ENCODE results near the gene BCAT1.
"Not testable (repeated sequence)": the region's sequence is repeated elsewhere in the genome, so short reads cannot be mapped to it uniquely, and the experiment has no call there.

BCAT1 gene

DNA sequence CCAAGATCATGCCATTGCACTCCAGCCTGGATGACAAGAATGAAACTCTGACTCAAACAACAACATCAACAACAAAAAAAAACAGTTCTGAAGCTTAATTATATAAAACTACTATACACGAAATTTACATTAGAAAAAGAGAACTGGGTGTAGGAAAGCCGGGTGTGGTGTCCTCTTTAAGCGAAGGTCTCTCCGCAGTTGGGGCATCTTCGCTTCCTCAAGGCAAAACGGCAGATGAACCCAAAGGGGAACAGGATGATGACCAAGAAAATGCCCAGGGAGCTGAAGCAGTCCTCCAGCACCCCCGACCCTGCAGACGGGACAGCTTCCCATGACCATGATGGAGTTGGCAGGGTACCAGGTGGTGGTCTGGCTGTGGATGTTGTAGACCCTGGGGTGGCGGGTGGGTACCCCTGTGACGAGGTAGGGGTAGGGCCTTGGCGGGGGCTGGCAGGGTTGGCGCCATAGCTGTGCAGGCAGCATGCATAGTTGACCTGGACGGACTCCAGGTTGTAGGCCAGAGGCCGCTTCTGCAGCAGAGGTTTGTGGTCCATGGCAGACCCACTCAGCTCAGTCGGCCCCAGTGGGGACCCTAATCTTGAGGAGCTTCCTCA, 18.2 kb upstream of the BCAT1 start:
- no peak for DNase-seq
- in situ Hi-C loops (cut with HindIII; ENCODE audit: low pct_ligation_motif_present, low pct_unique_long_range_greater_than_20kb, low sequenced_read_pairs) = no loop called here

DNA sequence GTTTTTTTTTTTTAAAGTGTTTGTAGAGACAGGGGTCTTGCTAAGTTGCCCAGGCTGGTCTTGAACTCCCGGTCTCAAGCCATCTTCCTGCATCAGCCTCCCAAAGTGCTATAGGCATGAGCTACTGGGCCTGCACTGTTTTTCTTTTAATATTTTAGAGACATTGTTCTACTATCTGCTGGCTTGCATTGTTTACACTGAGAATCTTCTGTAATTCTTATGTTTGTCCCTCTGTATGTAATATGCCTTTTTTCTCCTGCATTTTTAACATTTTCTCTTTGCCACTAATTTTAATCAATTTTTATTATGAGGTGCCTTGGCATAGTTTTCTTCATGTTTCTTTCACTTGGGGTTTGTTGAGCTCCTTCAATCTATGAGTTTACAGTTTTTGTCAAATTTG, 15.4 kb upstream of the BCAT1 start:
- DNase-seq = no peak
- in situ Hi-C loops (cut with HindIII; ENCODE audit: low pct_ligation_motif_present, low pct_unique_long_range_greater_than_20kb, low sequenced_read_pairs) = no loop called here

DNA sequence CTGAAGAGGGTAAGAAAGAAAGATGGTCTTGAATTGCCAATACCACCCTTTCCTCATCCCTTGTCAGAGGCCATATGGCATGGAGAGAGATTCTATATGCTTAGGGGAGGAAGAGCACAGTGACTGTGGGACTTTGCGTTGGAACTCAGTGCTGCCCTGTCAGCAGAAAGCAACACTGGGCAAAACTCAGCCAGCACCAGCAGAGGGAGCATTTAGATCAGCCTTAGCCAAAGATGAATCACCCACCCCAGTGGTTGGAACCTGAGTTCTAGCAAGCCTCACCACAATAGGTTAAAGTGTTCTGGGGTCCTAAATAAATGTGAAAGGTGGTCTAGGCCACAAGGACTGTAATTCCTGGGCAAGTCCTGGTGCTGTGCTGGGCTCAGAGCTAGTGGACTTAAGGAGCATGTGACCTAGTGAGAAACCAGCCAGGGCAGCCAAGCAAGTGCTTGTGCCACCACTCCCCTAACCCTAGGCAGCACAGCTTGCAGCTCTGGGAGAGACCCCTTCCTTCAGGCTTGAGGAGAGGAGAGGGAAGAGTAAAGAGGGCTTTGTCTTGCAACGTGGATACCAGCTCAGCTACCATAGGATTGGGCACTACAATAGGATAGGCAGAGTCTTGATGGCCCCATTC, 11.4 kb upstream of the BCAT1 start:
- DNase-seq = peak; percentile 77
- in situ Hi-C loops (cut with HindIII; ENCODE audit: low pct_ligation_motif_present, low pct_unique_long_range_greater_than_20kb, low sequenced_read_pairs) = no loop called here

DNA sequence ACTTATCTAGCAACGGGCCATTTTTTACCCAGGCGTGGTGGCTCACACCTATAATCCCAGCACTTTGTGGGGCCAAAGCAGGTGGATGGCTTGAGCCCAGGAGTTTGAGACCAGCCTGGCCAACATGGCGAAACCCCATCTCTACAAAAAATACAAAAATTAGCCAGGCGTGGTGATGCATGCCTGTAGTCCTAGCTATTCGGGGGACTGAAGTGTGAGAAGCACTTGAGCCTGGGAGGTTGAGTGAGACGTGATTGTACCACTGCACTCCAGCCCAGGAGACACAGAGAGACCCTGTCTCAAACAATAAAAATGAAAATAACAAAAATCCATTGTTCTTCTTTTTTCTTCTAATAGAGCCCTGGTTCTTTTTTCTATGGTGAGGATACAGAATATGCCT, 7.5 kb upstream of the BCAT1 start:
- in situ Hi-C loops (cut with HindIII; ENCODE audit: low pct_ligation_motif_present, low pct_unique_long_range_greater_than_20kb, low sequenced_read_pairs); DNase-seq: not testable (repeated sequence)

DNA sequence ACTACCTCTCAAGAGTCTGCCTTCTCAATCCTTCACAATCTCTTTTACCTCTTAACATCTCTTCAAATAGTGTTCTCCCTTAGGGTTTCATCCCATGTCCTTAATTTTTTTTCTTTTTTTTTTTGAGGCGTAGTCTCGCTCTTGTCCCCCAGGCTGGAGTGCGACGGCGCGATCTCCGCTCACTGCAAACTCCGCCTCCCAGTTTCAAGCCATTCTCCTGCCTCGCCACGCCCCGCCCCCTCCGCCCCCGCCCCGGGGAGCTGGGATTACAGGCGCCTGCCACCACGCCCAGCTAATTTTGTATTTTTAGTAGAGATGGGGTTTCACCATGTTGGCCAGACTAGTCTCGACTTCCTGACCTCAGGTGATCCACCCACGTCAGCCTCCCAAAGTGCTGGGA, 7.0 kb upstream of the BCAT1 start:
- no peak for DNase-seq
- in situ Hi-C loops (cut with HindIII; ENCODE audit: low pct_ligation_motif_present, low pct_unique_long_range_greater_than_20kb, low sequenced_read_pairs) = no loop called here

DNA sequence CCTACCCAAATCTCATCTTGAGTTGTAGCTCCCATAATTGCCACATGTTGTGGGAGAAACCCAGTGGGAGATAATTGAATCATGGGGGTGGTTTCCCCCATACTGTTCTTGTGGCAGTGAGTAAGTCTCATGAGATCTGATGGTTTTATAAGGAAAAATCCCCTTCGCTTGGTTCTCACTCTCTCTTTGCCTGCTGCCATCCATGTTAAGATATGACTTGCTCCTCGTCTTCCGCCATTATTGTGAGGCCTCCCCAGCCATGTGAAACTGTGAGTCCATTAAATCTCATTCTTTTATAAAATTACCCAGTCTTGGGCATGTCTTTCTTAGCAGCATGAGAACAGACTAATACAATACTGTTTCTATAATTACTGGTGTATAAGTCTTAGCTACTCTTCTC, 6.5 kb upstream of the BCAT1 start:
- in situ Hi-C loops (cut with HindIII; ENCODE audit: low pct_ligation_motif_present, low pct_unique_long_range_greater_than_20kb, low sequenced_read_pairs) = no loop called here
- no peak for DNase-seq

DNA sequence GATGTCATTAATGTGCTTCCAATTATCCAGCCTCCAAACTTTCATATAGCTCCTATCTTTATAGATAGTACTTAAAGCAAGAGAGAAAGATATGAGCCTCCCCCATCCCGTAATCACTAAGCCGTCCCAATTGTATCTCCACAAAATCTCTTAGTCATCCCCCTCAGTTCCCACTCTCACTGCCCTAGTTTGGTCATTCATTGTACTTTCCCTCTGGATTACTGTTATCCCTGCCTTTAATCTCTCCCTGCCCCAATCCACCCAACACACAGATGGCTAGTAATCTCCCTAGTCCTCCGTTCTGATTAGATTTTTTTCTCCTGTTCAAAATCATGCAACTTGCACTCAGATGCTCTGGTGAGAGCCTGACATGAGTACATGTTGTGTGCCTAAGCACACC, 5.4 kb upstream of the BCAT1 start:
- no peak for DNase-seq
- in situ Hi-C loops (cut with HindIII; ENCODE audit: low pct_ligation_motif_present, low pct_unique_long_range_greater_than_20kb, low sequenced_read_pairs) = no loop called here

DNA sequence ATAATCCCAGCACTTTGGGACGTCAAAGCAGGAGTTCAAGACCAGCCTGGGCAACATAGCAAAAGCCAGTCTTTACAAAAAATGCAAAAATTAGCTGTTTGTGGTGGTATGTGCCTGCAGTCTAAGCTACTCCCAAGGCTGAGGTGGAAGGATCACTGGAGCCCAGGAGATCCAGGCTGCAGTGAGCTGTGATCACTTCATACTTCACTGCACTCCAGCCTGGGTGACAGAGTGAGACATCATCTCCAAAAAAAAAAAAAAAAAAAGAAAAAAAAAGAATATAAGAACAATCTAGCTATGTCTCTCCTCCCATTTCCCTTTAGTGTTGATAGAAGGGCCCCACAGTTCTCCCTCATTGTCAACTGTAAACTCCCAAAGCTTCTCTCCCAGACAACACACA, 3.5 kb upstream of the BCAT1 start:
- in situ Hi-C loops (cut with HindIII; ENCODE audit: low pct_ligation_motif_present, low pct_unique_long_range_greater_than_20kb, low sequenced_read_pairs) = no loop called here

DNA sequence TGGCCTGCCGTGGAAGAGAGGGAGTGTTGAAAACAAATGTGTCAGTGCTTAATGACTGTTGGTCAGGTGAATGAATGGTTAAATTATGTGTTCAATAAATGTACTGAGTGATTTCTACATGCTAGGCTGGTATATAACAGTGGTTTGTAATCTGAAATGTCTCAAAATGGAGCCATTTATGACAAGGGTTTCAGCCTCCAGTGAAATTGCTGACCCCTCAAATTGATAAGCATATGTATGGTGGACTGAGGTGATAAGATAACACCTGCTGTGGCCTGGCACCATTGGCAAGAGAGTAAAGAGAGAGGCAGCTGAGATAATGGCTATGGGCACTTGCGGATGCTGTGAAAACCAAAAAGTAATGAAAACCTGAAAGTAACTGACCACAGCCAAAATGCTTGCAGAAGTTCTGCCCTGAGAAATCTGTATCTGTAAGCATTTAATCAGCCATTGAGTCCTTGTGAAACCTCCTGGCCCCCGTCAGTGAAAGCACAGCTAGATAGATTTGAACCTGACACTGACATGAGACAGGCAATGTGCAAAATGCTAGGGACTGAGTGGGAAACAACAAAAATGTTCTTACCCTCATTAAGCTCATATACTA, 1.4 kb upstream of the BCAT1 start:
- no peak for DNase-seq
- in situ Hi-C loops (cut with HindIII; ENCODE audit: low pct_ligation_motif_present, low pct_unique_long_range_greater_than_20kb, low sequenced_read_pairs) = no loop called here

More for the DNA sequence above, 3.5 kb upstream of the BCAT1 start:
- DNase-seq = no peak

DNA sequence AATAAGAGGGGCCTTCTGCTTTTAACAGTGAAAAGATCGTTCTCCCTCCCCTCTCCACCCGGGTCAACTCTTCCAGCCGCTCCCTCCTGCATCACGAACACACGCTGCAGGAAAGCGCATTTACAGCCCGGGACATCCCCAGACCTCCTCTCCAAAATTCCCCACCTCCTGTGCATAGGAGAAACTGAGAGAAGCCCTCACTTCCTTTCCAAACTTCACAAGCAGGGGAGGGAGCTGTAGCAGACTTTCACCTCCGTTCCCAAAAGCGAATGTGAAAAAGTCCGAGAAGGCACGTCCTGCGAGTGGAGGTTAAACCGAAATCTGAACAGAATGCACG, 513 bp downstream of the BCAT1 start:
- peak; percentile 58 for DNase-seq
- in situ Hi-C loops (cut with HindIII; ENCODE audit: low pct_ligation_motif_present, low pct_unique_long_range_greater_than_20kb, low sequenced_read_pairs) = no loop called here

DNA sequence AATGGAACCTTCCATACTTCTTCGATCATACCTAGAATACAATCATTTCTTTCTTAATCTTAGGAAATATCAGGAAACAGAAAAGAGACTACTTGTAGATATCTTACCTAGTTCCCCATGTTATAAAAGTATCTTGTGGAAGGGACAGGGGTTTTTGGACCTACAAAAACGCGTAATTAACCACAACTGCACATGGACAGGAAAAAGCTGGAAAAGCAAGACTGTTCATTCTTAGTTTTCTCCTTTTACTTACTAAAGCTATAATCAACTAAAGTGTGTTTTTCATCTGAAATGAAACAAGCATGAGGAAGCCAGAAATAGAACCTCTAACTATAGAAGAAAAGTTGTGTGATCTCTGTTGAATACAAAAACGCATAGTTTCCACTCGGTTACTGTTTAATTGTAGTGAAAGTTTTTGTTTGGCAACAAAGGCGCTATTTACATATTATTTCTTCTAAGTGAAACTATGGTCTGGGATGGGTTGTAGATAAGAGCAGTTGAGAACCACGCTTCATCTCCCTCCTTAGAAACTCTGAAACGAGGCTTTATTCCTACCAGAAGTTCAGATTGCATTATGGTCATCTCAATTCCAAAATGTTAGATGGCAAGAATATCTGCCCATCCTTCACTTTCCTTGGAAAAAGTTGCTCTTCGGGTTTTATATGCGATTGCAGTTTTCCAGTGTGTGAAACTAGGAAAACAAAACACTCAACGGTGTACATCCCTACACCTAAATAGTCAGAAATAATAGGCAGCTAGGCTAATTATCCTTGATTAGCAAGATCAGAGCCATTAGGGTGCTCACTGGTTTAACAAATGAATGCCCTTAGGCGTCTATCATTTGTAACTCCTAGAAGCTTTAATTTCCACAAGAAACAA, 1.1 kb downstream of the BCAT1 start:
- in situ Hi-C loops (cut with HindIII; ENCODE audit: low pct_ligation_motif_present, low pct_unique_long_range_greater_than_20kb, low sequenced_read_pairs) = no loop called here
- peak; percentile 38 for DNase-seq

DNA sequence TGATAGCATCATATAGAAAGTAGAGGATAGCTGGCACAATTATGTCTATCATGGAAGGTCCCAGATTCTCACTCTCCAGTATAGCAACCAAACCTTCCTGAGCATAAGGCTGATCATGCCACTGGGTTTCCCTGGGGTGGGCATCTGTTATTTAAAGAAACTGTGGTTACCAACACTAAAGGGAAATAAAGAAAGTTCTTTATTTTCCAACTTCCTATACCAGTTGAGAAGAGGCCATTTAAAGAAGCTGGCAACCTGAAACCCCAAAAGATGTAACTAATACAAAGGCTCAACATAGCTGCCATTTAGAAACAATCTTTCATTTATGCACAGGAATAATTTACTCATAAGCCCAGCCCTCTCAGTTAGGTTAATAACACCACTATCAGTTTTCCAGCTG, 3.1 kb downstream of the BCAT1 start:
- in situ Hi-C loops (cut with HindIII; ENCODE audit: low pct_ligation_motif_present, low pct_unique_long_range_greater_than_20kb, low sequenced_read_pairs) = no loop called here
- no peak for DNase-seq

DNA sequence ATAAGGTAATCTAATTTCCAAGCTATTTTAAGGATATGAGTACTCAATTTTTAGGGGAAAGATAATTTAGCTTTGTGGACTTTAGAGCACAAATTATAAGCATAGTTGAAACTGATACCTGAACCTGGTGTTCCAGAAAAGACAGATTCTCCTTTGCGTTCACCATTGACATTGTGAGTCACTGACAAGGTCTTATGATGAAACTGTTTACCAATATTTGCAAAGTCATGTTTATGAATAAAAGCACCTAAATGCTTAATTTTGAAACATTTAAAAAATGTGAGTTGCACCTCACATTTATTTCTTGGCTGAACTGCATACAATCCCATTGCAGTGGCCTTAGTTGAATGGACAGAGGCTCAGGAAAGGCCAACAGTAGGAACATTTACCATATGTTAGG, 3.9 kb downstream of the BCAT1 start:
- in situ Hi-C loops (cut with HindIII; ENCODE audit: low pct_ligation_motif_present, low pct_unique_long_range_greater_than_20kb, low sequenced_read_pairs) = no loop called here
- no peak for DNase-seq

DNA sequence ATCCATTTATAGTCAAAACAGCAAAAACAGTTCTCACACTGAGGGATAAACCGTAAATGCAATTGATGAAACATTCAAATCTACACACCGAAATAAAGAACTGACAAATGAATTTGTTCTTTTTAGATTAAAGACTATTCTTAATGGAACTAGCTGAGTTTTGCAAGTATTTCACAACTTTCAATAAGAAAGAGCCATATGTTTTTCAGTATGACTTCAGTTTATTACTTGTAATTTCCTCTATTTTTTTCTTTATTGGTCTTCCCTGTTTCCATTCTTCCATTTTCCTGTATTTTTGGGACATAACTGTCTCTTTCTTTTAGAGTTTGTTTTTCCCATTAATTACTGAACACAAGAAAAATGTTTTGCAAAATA, 4.3 kb downstream of the BCAT1 start:
- no peak for DNase-seq
- in situ Hi-C loops (cut with HindIII; ENCODE audit: low pct_ligation_motif_present, low pct_unique_long_range_greater_than_20kb, low sequenced_read_pairs) = no loop called here

DNA sequence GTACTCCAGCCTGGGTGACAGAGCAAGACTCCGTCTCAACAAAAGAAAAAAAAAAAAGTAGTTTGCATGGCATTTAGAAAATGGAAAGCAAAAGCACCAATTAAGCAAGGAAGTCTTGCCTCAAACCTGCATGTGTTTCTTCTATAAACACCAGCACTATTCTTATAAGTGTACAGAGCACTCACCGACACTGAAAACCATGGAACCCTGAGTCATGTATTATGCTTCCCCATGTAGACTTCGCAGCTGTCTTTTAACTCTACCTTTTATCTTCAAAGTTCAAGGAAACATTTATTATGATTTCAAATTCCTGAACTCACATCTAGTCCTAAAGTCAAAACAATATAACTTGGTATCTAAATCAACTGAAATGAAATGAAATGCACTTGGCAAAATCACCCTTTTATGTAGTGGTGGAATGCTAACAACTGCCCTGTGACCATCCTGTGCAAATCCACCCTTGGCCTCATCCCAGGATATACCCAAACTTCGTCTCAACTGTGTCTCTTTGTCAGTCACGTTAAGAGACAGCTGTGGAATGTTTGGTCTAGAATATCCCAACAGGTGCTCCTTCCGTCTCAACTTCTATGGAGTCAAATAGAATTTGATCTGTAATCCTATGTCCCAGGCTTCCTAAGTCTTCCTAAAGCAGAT, 4.8 kb downstream of the BCAT1 start:
- in situ Hi-C loops (cut with HindIII; ENCODE audit: low pct_ligation_motif_present, low pct_unique_long_range_greater_than_20kb, low sequenced_read_pairs) = no loop called here
- DNase-seq = no peak

DNA sequence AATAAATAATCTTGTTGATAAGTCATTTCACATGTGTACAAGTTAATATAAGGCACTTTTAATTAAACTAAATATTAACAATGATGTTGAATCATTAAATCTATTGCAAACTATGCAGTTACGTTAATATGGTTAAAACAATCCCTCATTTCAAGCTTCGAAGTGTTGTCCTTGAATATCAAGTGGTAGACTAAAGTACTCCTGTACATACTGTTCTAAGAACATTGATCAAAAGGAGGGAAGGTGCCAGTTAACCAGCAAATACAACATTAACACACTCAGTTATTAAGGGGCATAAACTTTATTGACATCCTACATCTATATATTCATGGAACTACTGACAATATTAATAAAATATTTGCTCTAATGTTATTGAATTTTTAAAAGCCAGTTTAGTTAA, 8.7 kb downstream of the BCAT1 start:
- in situ Hi-C loops (cut with HindIII; ENCODE audit: low pct_ligation_motif_present, low pct_unique_long_range_greater_than_20kb, low sequenced_read_pairs) = no loop called here
- DNase-seq = no peak

DNA sequence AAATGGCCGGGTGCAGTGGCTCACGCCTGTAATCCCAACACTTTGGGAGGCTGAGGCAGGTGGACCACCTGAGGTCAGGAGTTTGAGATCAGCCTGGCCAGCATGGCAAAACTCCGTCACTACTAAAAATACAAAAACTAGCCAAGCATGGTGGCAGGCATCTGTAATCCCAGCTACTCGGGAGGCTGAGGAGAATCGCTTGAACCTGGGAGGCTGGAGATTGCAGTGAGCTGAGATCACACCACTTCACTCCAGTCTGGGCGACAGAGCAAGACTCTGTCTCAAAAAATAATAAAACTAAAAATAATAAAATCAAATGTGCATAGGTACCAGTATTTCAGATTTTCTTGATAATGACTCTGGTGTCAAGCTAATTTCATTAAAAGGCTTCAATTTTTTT, 9.3 kb downstream of the BCAT1 start:
- DNase-seq; in situ Hi-C loops (cut with HindIII; ENCODE audit: low pct_ligation_motif_present, low pct_unique_long_range_greater_than_20kb, low sequenced_read_pairs): not testable (repeated sequence)

DNA sequence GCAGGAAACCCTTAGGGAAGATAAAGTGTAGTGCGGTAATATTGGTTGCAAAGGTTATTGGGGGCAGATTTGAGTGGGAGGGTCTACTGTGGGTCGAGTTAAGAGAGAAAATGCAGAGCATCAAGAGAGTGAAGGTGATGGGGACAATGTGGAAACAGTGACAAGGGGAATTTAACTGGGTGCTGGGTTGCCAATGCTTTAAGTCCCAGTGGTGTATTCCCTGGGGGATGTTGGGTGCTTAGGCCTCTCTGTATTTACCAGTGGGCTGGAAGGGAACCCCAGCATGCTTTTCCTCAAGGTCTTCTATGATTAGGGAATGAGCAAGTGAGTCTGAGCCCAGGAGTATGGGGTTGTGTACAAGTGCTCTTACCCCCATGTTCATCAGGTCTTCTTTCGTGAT, 10.6 kb downstream of the BCAT1 start:
- in situ Hi-C loops (cut with HindIII; ENCODE audit: low pct_ligation_motif_present, low pct_unique_long_range_greater_than_20kb, low sequenced_read_pairs) = no loop called here
- DNase-seq = no peak

DNA sequence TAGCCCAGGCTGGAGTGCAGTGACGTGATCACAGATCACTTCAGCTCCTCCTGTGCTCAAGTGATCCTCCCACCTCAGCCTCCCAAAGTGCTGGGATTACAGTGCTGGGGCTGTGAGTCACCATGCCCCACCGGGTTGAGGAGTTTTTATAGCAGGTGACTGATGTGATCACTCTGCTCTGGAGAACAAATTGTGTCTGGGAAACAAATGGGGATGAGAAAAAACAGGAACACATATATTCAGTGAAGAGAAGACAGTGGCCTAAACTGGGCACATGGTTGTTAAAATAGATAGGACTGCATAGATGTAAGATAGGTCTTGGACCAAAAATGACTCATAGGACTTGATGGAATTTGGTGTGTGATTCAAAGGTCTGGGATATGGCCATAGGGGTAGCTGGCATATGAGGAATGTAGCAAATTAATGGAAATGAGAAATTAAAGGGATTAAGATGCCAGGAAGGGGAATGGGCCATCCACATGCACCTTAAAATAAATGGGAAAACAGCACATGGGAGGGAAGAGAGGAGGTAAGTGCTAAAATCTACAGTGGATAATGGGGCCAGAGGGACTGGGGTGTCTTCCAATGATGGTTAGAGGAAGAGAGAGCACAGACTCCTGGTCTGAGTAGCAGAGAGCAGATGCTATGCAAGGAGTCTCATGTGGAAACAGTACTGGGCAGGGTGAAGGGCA, 11.2 kb downstream of the BCAT1 start:
- DNase-seq = peak; percentile 33
- in situ Hi-C loops (cut with HindIII; ENCODE audit: low pct_ligation_motif_present, low pct_unique_long_range_greater_than_20kb, low sequenced_read_pairs) = no loop called here
